Endodermal cell (in vitro differentiated cells): ENCODE measurements around the gene JAKMIP3. TPM values are rescaled to one million over a fixed set of nuclear protein-coding genes. Genes with fewer than 3 reads are reported as not detected.

ENCODE experiments used
- DNase-seq: peaks from one replicate; pipeline ENCODE4 v3.0.0-alpha.2; 2017
- H3K27ac ChIP-seq: 2 replicates; pipeline ENCODE4 v1.5.1; 2013; ENCODE audit warnings: mild to moderate bottlenecking, low read depth, low read length, moderate library complexity
- H3K27me3 ChIP-seq: 2 replicates; pipeline ENCODE4 v1.6.1; 2013; ENCODE audit warnings: mild to moderate bottlenecking, low read length, moderate library complexity; ENCODE audit not compliant: insufficient read depth, control insufficient read depth, poor library complexity, severe bottlenecking
- H3K36me3 ChIP-seq: 2 replicates; pipeline ENCODE4 v1.7.0; 2013; ENCODE audit warnings: mild to moderate bottlenecking, low read length, moderate library complexity; ENCODE audit not compliant: control insufficient read depth, insufficient read depth
- H3K4me1 ChIP-seq: one replicate; pipeline ENCODE4 v1.7.0; 2013; ENCODE audit warnings: low read length; ENCODE audit not compliant: control insufficient read depth, insufficient read depth
- H3K4me3 ChIP-seq: 2 replicates; pipeline ENCODE4 v1.5.1; 2013; ENCODE audit warnings: mild to moderate bottlenecking, low read length, moderate library complexity
- H3K9ac ChIP-seq: 2 replicates; pipeline ENCODE4 v1.6.1; 2013; ENCODE audit warnings: mild to moderate bottlenecking, low read length, moderate library complexity; ENCODE audit not compliant: poor library complexity, severe bottlenecking; ENCODE audit errors: extremely low read depth
- H3K9me3 ChIP-seq: 2 replicates; pipeline ENCODE4 v1.6.1; 2013; ENCODE audit warnings: mild to moderate bottlenecking, low read length, moderate library complexity; ENCODE audit not compliant: control insufficient read depth
- H3K27ac Mint-ChIP-seq: 2 replicates; pipeline ENCODE4 v1.8.0; 2020; ENCODE audit warnings: mixed read lengths
- H3K27me3 Mint-ChIP-seq: 2 replicates; pipeline ENCODE4 v1.8.0; 2021; ENCODE audit warnings: mild to moderate bottlenecking, mixed read lengths; ENCODE audit not compliant: insufficient read depth
- H3K36me3 Mint-ChIP-seq: 2 replicates; pipeline ENCODE4 v1.8.0; 2020; ENCODE audit warnings: low read depth, mixed read lengths
- H3K4me1 Mint-ChIP-seq: 2 replicates; pipeline ENCODE4 v1.8.0; 2020; ENCODE audit warnings: mixed read lengths
- H3K4me3 Mint-ChIP-seq: 2 replicates; pipeline ENCODE4 v1.8.0; 2020; ENCODE audit warnings: mild to moderate bottlenecking, moderate library complexity, mixed read lengths
- H3K9me3 Mint-ChIP-seq: 2 replicates; pipeline ENCODE4 v1.8.0; 2020; ENCODE audit warnings: mild to moderate bottlenecking, mixed read lengths
- WGBS, 2 experiments: methylation state at CpG; one replicate each; pipeline versions ENCODE4 v1.1.5 to v1.1.7; 2013; ENCODE audit warnings: missing lambda C conversion rate in 2 of 2, mixed read lengths in 1 of 2; ENCODE audit not compliant: insufficient coverage in 1 of 2, insufficient read length in 1 of 2; 5-methylcytosine and 5-hydroxymethylcytosine counted together
- total RNA-seq, 2 donors: library from RNA; stranded (reverse); fragmentation: NEBNext Ultra II Directional in 1 of 2; extraction: Animal tissue kit (Norgen Biotek cat#: 25700) in 1 of 2; gene quantifications; 2 replicates in 1 of 2; 3 replicates in 1 of 2; pipeline ENCODE4 v1.2.1, GENCODE V29; 2021
- TF ChIP-seq, protein P1 (sequence below): fragments of 200-600 bp; sonication (generic); conservative IDR thresholded peaks from 2 replicates; pipeline ENCODE4 v1.5.0; 2021; ENCODE audit warnings: antibody characterized with exemption, mild to moderate bottlenecking

Gene JAKMIP3
- total RNA-seq, 2 donors from 2014 or later = 0.95 to 0.99 TPM

DNA sequence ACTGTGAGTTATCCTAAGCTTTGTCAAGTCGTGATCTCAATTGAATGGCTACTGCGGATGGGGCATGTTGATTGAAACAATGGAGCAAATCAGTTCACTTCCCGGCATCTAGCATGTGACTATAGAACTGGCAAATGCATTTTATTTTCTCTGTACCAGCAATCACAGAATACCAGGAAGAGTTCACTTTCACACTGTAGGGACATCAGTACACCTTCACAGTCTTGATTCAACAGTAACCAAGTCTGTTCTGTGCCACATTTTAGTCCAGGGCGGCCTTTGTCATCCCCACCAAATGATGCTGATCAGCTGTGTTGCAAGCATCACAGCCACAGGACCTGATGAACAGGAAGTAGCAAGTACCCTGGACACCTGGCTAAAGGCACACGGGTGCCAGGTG lies 32.1 kb upstream of the JAKMIP3 start:
- no peaks in the 10 kb centered on the region for H3K36me3 Mint-ChIP-seq
- no peak overlapping the region for H3K27ac ChIP-seq
- no peaks in the 10 kb centered on the region for H3K4me1 ChIP-seq
- H3K4me1 Mint-ChIP-seq = peaks cover 9% of the 10 kb centered on the region
- no peak overlapping the region for H3K9ac ChIP-seq
- peaks cover 34% of the 10 kb centered on the region for H3K27me3 ChIP-seq
- no peaks in the 10 kb centered on the region for H3K9me3 ChIP-seq
- H3K9me3 Mint-ChIP-seq = peaks cover 2% of the 10 kb centered on the region
- TF ChIP-seq, protein P1, sequence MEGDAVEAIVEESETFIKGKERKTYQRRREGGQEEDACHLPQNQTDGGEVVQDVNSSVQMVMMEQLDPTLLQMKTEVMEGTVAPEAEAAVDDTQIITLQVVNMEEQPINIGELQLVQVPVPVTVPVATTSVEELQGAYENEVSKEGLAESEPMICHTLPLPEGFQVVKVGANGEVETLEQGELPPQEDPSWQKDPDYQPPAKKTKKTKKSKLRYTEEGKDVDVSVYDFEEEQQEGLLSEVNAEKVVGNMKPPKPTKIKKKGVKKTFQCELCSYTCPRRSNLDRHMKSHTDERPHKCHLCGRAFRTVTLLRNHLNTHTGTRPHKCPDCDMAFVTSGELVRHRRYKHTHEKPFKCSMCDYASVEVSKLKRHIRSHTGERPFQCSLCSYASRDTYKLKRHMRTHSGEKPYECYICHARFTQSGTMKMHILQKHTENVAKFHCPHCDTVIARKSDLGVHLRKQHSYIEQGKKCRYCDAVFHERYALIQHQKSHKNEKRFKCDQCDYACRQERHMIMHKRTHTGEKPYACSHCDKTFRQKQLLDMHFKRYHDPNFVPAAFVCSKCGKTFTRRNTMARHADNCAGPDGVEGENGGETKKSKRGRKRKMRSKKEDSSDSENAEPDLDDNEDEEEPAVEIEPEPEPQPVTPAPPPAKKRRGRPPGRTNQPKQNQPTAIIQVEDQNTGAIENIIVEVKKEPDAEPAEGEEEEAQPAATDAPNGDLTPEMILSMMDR = no peak
- WGBS, 2 experiments = 91 to 95% methylated on average over 5 of the region's 5 CpGs
- DNase-seq = no peak
- no peak overlapping the region for H3K27ac Mint-ChIP-seq
- no peaks in the 10 kb centered on the region for H3K36me3 ChIP-seq
- no peak overlapping the region for H3K4me3 ChIP-seq
- peaks cover 64% of the 10 kb centered on the region for H3K27me3 Mint-ChIP-seq
- H3K4me3 Mint-ChIP-seq = no peak overlapping the region

DNA sequence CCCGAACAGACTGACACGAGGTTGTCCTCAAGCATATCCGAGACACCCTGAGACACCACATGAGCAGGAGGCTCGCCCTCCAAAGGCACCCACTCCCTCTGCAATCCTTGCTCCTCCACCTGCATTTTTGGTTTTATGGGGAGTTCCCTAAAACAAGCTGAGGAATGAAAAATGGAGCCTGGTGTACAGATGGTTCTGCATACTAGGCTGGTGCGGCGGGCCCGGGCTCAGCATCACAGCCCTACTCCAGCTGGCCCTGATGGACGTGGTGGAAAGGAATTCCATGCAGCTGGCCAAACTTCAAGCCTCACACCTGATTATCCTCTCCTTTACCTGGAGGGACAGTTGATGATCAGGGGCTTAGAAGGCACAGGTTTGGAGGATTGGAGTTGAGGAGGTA lies 30.3 kb upstream of the JAKMIP3 start:
- Histone ChIP-seq H3K9me3 (no peaks in the 10 kb centered on the region), H3K27ac (no peak overlapping the region), H3K9ac (no peak overlapping the region), H3K4me3 (peak overlapping the region; percentile 79), H3K4me1 (no peaks in the 10 kb centered on the region), H3K27me3 (peaks cover 34% of the 10 kb centered on the region), H3K36me3 (no peaks in the 10 kb centered on the region)
- 87 to 92% methylated on average over 6 to 8 of the region's 8 CpGs for WGBS, 2 experiments
- Mint-ChIP-seq H3K36me3 (no peaks in the 10 kb centered on the region), H3K27me3 (peaks cover 72% of the 10 kb centered on the region), H3K27ac (no peak overlapping the region), H3K4me1 (peaks cover 9% of the 10 kb centered on the region), H3K4me3 (peak overlapping the region; percentile 54), H3K9me3 (peaks cover 2% of the 10 kb centered on the region)
- DNase-seq = no peak
- TF ChIP-seq, protein P1 = no peak

DNA sequence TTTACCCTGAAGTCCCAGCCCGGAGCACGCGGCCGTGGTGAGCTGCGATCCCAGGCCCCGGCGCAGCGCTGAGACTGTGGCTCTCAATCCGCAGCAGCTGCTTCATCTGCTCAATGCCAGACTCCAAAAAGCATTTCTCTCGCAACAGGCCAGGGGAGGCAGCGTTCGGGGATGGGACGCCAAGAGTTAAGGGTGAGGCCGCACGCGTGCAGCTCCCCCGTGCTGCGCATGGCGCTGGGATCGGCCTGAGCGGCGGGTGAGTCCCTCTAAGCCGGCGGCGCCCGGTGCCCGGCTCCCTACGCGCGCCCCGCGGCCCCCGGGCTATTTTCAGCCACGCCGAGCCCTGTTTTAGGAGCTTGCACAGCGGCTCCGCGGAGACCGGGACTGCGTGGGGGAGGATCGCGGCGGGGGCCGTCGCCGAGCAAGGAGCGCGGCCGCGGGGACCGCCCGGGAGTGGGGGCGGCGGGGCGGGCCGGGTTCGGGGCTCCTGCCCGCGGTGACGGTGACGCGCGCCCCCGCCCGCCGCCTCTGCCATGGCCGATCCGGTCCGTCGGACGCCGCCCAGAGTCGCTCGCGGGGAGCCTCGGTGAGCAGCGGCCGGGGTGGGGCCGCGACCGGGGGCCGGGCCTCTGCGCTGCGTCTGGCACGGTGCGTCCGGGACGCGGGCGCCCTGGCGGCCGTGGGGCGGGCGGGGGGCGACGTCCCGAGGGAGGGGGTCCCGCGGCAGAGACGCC lies 29.4 kb upstream of the JAKMIP3 start:
- Histone ChIP-seq H3K4me1 (no peaks in the 10 kb centered on the region), H3K27ac (no peak overlapping the region), H3K9ac (peak overlapping the region; percentile 47), H3K36me3 (no peaks in the 10 kb centered on the region), H3K9me3 (no peaks in the 10 kb centered on the region), H3K27me3 (peaks cover 34% of the 10 kb centered on the region), H3K4me3 (peak overlapping the region; percentile 83)
- H3K4me3 Mint-ChIP-seq = peak overlapping the region; percentile 61
- DNase-seq = peak; percentile 79
- H3K4me1 Mint-ChIP-seq = peaks cover 9% of the 10 kb centered on the region
- peaks cover 2% of the 10 kb centered on the region for H3K9me3 Mint-ChIP-seq
- peaks cover 74% of the 10 kb centered on the region for H3K27me3 Mint-ChIP-seq
- WGBS, 2 experiments = 1% methylated on average over 13 to 100 of the region's 100 CpGs
- no peak overlapping the region for H3K27ac Mint-ChIP-seq
- TF ChIP-seq, protein P1 = no peak
- no peaks in the 10 kb centered on the region for H3K36me3 Mint-ChIP-seq
